ENCODE measurements around the gene CBX2.

Gene CBX2

GRCh38 chr17:79742951-79743476 lies 34.9 kb upstream of the CBX2 start:
- no peak overlapping the region for H3K4me3 ChIP-seq (ENCODE audit: low read depth, low read length)
- no peak for DNase-seq (ENCODE audit: low read depth)
- TF ChIP-seq, protein P1, sequence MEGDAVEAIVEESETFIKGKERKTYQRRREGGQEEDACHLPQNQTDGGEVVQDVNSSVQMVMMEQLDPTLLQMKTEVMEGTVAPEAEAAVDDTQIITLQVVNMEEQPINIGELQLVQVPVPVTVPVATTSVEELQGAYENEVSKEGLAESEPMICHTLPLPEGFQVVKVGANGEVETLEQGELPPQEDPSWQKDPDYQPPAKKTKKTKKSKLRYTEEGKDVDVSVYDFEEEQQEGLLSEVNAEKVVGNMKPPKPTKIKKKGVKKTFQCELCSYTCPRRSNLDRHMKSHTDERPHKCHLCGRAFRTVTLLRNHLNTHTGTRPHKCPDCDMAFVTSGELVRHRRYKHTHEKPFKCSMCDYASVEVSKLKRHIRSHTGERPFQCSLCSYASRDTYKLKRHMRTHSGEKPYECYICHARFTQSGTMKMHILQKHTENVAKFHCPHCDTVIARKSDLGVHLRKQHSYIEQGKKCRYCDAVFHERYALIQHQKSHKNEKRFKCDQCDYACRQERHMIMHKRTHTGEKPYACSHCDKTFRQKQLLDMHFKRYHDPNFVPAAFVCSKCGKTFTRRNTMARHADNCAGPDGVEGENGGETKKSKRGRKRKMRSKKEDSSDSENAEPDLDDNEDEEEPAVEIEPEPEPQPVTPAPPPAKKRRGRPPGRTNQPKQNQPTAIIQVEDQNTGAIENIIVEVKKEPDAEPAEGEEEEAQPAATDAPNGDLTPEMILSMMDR (IDR thresholded peaks at IDR 0.05; ENCODE audit: control insufficient read depth, extremely low read depth, insufficient read depth): no peak

GRCh38 chr17:79743614-79744013 lies 34.3 kb upstream of the CBX2 start:
- TF ChIP-seq, protein P1 (IDR thresholded peaks at IDR 0.05; ENCODE audit: control insufficient read depth, extremely low read depth, insufficient read depth): no peak
- no peak overlapping the region for H3K4me3 ChIP-seq (ENCODE audit: low read depth, low read length)
- no peak for DNase-seq (ENCODE audit: low read depth)

GRCh38 chr17:79745641-79746105 lies 32.3 kb upstream of the CBX2 start:
- no peak for DNase-seq (ENCODE audit: low read depth)
- TF ChIP-seq, protein P1 (IDR thresholded peaks at IDR 0.05; ENCODE audit: control insufficient read depth, extremely low read depth, insufficient read depth): no peak
- H3K4me3 ChIP-seq (ENCODE audit: low read depth, low read length): no peak overlapping the region

DNA sequence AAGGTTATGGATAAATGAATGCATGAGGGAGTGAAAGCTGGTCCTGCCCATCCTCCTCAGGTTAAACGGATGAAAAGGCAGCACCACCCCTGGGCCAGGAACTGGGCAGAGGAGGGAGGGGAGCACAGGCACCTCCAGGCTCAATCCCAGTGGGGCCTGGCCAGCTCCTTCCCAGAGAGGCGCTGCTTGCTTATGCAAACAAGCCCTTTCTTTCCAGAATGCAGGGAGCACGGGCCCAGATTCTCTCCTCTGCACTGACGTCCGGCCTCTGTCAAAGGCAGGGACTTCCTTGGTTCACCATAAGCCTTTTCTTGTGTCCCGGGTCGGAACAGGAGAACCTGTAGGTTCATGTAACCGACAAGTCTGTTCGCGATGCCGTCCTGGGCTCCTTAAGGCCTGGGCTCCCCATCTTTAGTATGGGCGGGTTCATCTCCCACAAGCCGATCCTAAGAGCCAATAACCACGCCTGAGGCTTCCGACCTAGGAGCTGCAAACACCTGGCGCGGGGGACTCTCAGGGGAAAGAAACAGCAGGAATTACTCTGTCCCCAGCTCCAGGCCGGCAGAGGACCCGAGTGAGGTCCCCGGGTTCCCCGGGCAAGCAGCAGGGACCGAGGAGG lies 30.9 kb upstream of the CBX2 start:
- H3K4me3 ChIP-seq (ENCODE audit: low read depth, low read length): no peak overlapping the region
- TF ChIP-seq, protein P1 (IDR thresholded peaks at IDR 0.05; ENCODE audit: control insufficient read depth, extremely low read depth, insufficient read depth): no peak
- no peak for DNase-seq (ENCODE audit: low read depth)

GRCh38 chr17:79747508-79748294 lies 30.2 kb upstream of the CBX2 start:
- no peak overlapping the region for H3K4me3 ChIP-seq (ENCODE audit: low read depth, low read length)
- TF ChIP-seq, protein P1 (IDR thresholded peaks at IDR 0.05; ENCODE audit: control insufficient read depth, extremely low read depth, insufficient read depth): no peak
- no peak for DNase-seq (ENCODE audit: low read depth)

DNA sequence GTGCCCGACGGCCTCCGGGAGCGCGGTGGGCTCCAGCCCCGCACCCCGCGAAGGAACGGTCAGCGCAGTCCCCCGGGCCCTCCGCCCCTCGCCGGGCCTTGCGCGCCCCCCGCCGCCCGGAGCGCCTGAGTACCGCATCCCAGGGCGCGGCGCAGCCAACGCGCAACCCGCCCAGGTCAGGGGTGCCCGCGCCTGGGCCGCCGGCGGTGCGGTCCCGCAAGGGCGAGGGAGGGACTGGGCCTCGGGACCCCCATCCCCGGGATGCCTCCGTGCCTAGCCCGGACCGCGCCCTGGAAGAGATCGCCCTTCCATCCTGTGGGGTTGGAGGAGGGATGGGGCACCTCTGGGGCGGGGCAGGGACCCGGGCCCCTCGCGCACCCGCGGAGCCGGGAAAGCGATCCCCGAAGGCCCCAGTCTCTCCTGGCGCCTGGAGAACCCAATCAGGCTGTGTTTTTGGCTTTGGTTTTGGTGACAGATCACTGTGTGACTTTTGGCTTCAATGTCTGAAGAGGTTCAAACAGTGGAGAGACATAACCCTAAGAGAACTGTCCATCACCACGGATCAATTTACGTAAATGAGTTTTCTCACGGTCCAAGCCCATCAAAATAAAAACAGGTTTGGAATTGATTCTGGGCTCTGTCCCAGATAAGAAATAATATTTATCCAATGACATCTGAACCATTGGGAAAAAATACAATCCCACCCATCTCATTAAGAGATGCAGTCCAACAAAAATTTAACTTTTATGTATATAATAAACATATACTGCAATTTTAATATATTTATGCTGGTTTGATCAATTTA lies 29.5 kb upstream of the CBX2 start:
- TF ChIP-seq, protein P1 (IDR thresholded peaks at IDR 0.05; ENCODE audit: control insufficient read depth, extremely low read depth, insufficient read depth): no peak
- no peak overlapping the region for H3K4me3 ChIP-seq (ENCODE audit: low read depth, low read length)
- no peak for DNase-seq (ENCODE audit: low read depth)

All from LNCaP clone FGC (cell line).